H7 (cell line): ENCODE measurements around the gene FBP2. TPM values are rescaled to one million over a fixed set of nuclear protein-coding genes. Genes with fewer than 3 reads are reported as not detected.
"Not testable (repeated sequence)": the region's sequence is repeated elsewhere in the genome, so short reads cannot be mapped to it uniquely, and the experiment has no call there.

Source experiments
- DNase-seq: peaks from one replicate; pipeline ENCODE4 v3.0.0; 2012
- H3K27me3 ChIP-seq: 2 replicates; pipeline ENCODE4 v1.6.0; 2011; ENCODE audit warnings: mild to moderate bottlenecking, low read length; ENCODE audit not compliant: control insufficient read depth, insufficient read depth
- H3K36me3 ChIP-seq: replicated peaks from 2 replicates; pipeline ENCODE4 v1.5.1; 2011; ENCODE audit warnings: low read length; ENCODE audit not compliant: control insufficient read depth, insufficient read depth
- H3K4me3 ChIP-seq: 2 replicates; pipeline ENCODE4 v1.5.1; 2011; ENCODE audit warnings: low read depth, mild to moderate bottlenecking, control low read depth, low read length, moderate library complexity; ENCODE audit not compliant: insufficient read depth
- total RNA-seq: library from RNA; depleted of rRNA; stranded (reverse); fragments of >200 nt; shearing (Covaris generic); gene quantifications from 2 replicates; pipeline ENCODE4 v1.2.3, GENCODE V29; 2014

FBP2 gene
- total RNA-seq, 1 experiment from 2014 or later, result not detected

DNA sequence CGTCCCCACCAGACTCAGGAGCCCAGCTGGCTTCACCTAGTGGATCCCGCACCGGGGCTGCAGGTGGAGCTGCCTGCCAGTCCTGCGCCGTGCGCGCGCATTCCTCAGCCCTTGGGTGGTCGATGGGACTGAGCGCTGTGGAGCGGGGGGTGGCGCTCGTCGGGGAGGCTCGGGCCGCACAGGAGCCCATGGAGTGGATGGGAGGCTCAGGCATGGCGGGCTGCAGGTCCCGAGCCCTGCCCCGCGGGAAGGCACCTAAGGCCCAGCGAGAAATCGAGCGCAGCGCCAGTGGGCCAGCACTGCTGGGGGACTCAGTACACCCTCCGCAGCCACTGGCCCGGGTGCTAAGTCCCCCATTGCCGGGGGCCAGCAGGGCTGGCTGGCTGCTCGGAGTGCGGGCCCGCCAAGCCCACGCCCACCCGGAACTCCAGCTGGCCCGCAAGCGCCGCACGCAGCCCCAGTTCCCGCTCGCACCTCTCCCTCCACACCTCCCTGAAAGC lies 2.5 kb downstream of the FBP2 start:
- H3K36me3 ChIP-seq, H3K4me3 ChIP-seq, H3K27me3 ChIP-seq, DNase-seq: not testable (repeated sequence)

DNA sequence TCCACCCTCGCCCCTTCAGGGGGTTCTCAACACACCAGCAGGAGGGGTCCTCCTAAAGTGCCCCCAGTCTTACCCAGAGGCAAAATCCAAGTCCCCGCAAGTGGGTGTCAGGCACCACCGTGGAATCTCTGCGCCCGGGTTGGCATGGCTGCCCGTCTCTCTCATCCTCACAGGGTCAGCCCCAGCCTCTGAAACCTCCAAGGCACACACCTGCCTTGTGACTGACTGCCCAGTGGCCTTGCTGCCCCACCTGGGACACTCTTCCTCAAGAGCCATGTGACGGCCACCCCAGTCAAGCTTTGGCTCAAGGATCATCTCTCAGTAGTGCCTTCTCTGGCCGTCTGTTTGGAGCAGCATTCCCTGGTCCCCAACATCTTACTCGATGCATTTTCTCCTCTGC lies 4.9 kb downstream of the FBP2 start:
- DNase-seq, result no peak
- H3K4me3 ChIP-seq, result no peak overlapping the region
- H3K36me3 ChIP-seq, result no peaks in the 10 kb centered on the region
- H3K27me3 ChIP-seq, result no peaks in the 10 kb centered on the region

DNA sequence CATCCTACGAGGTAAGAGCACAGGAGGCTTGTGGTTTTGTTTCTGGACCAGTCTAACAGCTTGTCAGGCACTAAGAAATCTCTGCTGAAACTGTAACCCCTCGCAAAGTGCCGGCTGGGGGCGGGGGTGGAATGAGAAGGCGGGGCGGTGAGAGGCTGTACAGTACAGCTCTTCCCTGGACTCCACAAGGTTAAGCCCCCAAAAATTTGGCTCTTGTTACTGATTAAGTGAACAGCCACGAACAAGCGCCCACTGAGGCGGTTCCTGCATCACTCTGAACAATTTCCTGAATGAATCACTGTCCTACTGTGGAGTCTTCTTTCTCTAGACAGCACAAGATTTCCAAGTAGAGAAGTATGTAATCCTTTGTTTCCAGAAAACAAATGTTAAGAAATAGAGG lies 6.8 kb downstream of the FBP2 start:
- H3K27me3 ChIP-seq, result no peaks in the 10 kb centered on the region
- no peak for DNase-seq
- H3K36me3 ChIP-seq, result no peaks in the 10 kb centered on the region
- H3K4me3 ChIP-seq, result no peak overlapping the region

GRCh38 chr9:94586316-94586715 lies 7.3 kb downstream of the FBP2 start:
- H3K27me3 ChIP-seq, result no peaks in the 10 kb centered on the region
- no peak for DNase-seq
- H3K36me3 ChIP-seq, result no peaks in the 10 kb centered on the region
- no peak overlapping the region for H3K4me3 ChIP-seq

GRCh38 chr9:94584555-94584954 lies 9.1 kb downstream of the FBP2 start:
- Histone ChIP-seq H3K36me3 (no peaks in the 10 kb centered on the region), H3K4me3 (no peak overlapping the region), H3K27me3 (no peaks in the 10 kb centered on the region)
- no peak for DNase-seq

GRCh38 chr9:94581728-94582127 lies 11.9 kb downstream of the FBP2 start:
- DNase-seq, result no peak
- H3K27me3 ChIP-seq, result no peaks in the 10 kb centered on the region
- H3K36me3 ChIP-seq, result no peaks in the 10 kb centered on the region
- H3K4me3 ChIP-seq, result no peak overlapping the region

- no peaks in the 10 kb centered on the region for H3K27me3 ChIP-seq
- no peak overlapping the region for H3K4me3 ChIP-seq
- no peak for DNase-seq
- H3K36me3 ChIP-seq, result no peaks in the 10 kb centered on the region
Observed at GRCh38 chr9:94577571-94577970, 16.1 kb downstream of the FBP2 start.

- no peak for DNase-seq
- H3K4me3 ChIP-seq, result no peak overlapping the region
Observed at GRCh38 chr9:94577036-94577435, 16.6 kb downstream of the FBP2 start.

GRCh38 chr9:94576131-94576530 lies 17.5 kb downstream of the FBP2 start:
- H3K27me3 ChIP-seq, result no peaks in the 10 kb centered on the region
- H3K36me3 ChIP-seq, result no peaks in the 10 kb centered on the region
- H3K4me3 ChIP-seq, result no peak overlapping the region
- DNase-seq, result no peak

More at GRCh38 chr9:94577036-94577435, 16.6 kb downstream of the FBP2 start:
- H3K27me3 ChIP-seq, result no peaks in the 10 kb centered on the region
- no peaks in the 10 kb centered on the region for H3K36me3 ChIP-seq

DNA sequence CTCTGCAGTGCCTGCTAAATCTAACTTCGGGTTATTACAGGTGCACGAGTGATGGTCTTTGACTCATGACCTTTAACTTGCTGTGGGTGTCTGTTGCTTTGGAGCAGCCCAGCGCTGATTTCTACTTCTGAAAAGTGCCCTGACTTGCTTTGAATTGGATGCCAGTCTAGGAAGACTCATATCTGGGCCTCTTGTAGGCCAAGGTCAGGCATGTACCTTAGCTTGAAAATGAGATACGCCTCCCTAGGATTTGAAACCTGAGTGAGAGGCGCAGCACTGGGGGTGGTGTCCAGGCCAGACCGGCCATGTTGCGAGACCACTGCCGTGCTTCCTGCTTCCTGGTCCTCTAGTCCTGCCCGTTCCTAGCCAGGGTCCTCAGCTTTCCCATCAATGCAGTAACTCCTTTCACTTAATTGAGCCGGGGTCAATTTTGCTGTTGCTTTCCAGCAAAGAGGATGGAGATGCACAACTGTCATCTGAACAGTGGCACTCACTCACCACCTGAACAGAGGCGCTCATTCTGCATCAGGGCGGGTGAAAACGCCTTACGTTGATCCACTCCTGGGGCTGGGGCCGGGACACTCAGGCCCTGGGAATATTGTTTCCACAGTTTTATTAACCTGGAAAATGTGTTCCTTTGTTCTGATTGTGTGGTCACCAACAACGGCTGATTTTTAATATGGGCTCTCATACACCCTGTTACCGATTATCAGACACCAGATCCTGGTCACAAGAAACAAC lies 24.5 kb downstream of the FBP2 start:
- no peak for DNase-seq
- no peak overlapping the region for H3K4me3 ChIP-seq

GRCh38 chr9:94568250-94568889 lies 25.3 kb downstream of the FBP2 start:
- Histone ChIP-seq H3K36me3 (no peaks in the 10 kb centered on the region), H3K4me3 (no peak overlapping the region), H3K27me3 (no peaks in the 10 kb centered on the region)
- DNase-seq, result no peak

More for the DNA sequence above, 24.5 kb downstream of the FBP2 start:
- Histone ChIP-seq H3K36me3 (no peaks in the 10 kb centered on the region), H3K27me3 (no peaks in the 10 kb centered on the region)

DNA sequence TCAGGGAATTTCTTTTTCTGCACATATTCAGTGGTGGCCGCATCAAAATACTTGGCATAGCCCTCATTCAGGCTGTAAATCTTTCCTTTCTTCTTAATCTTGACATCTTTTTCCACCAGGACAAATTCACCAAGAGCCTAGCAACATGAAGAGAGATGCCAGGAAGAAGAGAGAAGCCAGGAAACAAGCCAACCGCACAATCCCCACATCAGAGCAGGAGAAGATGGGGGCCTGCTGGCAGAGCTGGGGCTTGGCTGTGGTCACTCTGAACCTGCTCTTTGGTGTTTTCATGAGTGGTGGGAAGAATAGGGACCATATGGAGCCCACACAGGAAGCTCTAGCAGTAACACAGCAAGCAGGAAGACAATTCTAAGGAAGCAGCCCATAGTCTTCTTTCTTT lies 26.4 kb downstream of the FBP2 start:
- DNase-seq, result no peak
- H3K27me3 ChIP-seq, result no peaks in the 10 kb centered on the region
- no peak overlapping the region for H3K4me3 ChIP-seq
- no peaks in the 10 kb centered on the region for H3K36me3 ChIP-seq

- H3K27me3 ChIP-seq, result no peaks in the 10 kb centered on the region
Observed at GRCh38 chr9:94566550-94566949, 27.1 kb downstream of the FBP2 start.

DNA sequence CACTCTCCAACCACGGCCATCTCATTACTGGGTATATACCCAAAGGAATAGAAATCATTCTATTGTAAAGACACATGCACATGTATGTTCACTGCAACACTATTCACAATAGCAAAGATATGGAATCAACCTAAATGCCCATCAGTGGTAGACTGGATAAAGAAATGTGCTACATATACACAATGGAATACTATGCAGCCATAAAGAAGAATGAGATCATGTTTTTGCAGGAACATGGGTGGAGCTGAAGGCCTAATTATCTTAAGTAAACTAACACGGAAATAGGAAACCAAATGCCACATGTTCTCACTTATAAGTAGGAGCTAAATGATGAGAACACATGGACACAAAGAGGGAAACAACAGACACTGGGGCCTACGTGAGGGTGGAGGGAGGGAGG lies 29.3 kb downstream of the FBP2 start:
- DNase-seq, H3K4me3 ChIP-seq, H3K27me3 ChIP-seq, H3K36me3 ChIP-seq: not testable (repeated sequence)

More at GRCh38 chr9:94566550-94566949, 27.1 kb downstream of the FBP2 start:
- Histone ChIP-seq H3K36me3 (peaks cover 2% of the 10 kb centered on the region; the same call in 1 of the 2 replicates), H3K4me3 (no peak overlapping the region)
- no peak for DNase-seq

GRCh38 chr9:94563548-94563947 lies 30.1 kb downstream of the FBP2 start:
- Histone ChIP-seq H3K4me3 (no peak overlapping the region), H3K36me3 (peaks cover 3% of the 10 kb centered on the region), H3K27me3 (no peaks in the 10 kb centered on the region)
- no peak for DNase-seq
